HL-60 (cell line): ENCODE measurements around the gene XPR1.

ENCODE experiments used
- GABPA ChIP-seq: IDR thresholded peaks from 2 replicates; pipeline ENCODE4 v1.6.1; 2012; ENCODE audit warnings: low read depth
- POLR2AphosphoS5 ChIP-seq: IDR thresholded peaks from 2 replicates; pipeline ENCODE4 v1.6.1; 2012; ENCODE audit warnings: low read depth

- TF ChIP-seq GABPA, result no peak
- TF ChIP-seq POLR2AphosphoS5, result no peak
These were observed 292.1 kb downstream of the XPR1 start for GRCh38 chr1:180923887-180924286.
